ENCODE results near the gene DGKQ. TPM values are rescaled to one million over a fixed set of nuclear protein-coding genes. Genes with fewer than 3 reads are reported as not detected.
"Not testable (repeated sequence)": the region's sequence is repeated elsewhere in the genome, so short reads cannot be mapped to it uniquely, and the experiment has no call there.

Gene DGKQ
- total RNA-seq, 1 experiment from 2014 or later: 12.2 TPM

DNA sequence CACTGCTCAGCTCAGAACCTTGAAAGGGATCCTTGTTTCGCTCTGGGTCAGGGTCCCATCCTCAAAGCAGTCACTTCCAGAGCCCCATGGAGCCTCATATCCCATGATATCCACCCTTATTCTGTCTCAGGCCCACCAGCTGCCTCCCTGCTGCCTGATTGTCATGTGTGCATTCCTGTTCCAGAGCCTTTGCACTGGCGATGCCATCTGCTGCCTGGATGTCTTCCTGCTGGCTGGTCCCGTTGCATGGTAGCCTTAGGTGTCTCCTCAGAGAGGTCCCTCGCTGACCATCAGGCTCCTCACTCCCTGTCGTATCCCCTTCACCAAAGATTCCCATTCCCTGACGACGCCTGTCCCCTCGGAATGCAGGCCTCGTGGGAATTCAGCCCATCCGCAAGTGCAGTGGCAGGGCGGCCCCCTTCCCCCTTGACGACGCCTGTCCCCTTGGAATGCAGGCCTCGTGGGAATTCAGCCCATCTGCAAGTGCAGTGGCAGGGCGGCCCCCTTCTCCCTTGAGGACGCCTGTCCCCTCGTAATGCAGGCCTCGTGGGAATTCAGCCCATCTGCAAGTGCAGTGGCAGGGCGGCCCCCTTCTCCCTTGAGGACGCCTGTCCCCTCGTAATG is 26.0 kb upstream of the DGKQ start:
- H3K27me3 ChIP-seq (ENCODE audit: control insufficient read depth, insufficient read depth, low read length); H3K36me3 ChIP-seq (ENCODE audit: control insufficient read depth, insufficient read depth, low read length); H3K27ac ChIP-seq (ENCODE audit: low read length); in situ Hi-C loops (cut with HindIII; ENCODE audit: low pct_unique_long_range_greater_than_20kb, low sequenced_read_pairs); CTCF ChIA-PET; POLR2A ChIA-PET; BruUV-seq (replicated peaks); H3K4me3 ChIP-seq (ENCODE audit: low read depth in 2 of 2, low read length in 2 of 2); H3K9me3 ChIP-seq (ENCODE audit: control insufficient read depth, insufficient read depth, low read depth, low read length); intact Hi-C loops (cut with micrococcal nuclease; ENCODE audit: unreplicated experiment); DNase-seq (ENCODE audit: low read depth, low spot score); ATAC-seq; H3K4me1 ChIP-seq (ENCODE audit: control insufficient read depth, insufficient read depth, low read length): not testable (repeated sequence)

GRCh38 chr4:998096-998691 is 24.8 kb upstream of the DGKQ start:
- no peaks in the 10 kb centered on the region for H3K36me3 ChIP-seq (ENCODE audit: control insufficient read depth, insufficient read depth, low read length)
- no peaks in the 10 kb centered on the region for H3K9me3 ChIP-seq (ENCODE audit: control insufficient read depth, insufficient read depth, low read depth, low read length)
- ChIA-PET POLR2A (no interaction called here), CTCF (no interaction called here)
- no peak for DNase-seq (ENCODE audit: low read depth, low spot score)
- H3K4me1 ChIP-seq (ENCODE audit: control insufficient read depth, insufficient read depth, low read length): peaks cover 9% of the 10 kb centered on the region
- no peak for ATAC-seq
- H3K4me3 ChIP-seq (ENCODE audit: low read depth in 2 of 2, low read length in 2 of 2): peak overlapping the region in 1 of 2 experiments; percentile 38; a peak in 2 of 4 replicates
- TF ChIP-seq REST (IDR thresholded peaks at IDR 0.05; ENCODE audit: insufficient read depth in 1 of 2, low read depth in 2 of 2, low read length in 1 of 2): no peak
- no peak for TF ChIP-seq CTCF (IDR thresholded peaks at IDR 0.05)
- TF ChIP-seq TCF7L2 (IDR thresholded peaks at IDR 0.05; ENCODE audit: low read depth, low read length): no peak
- TF ChIP-seq POLR2AphosphoS5 (IDR thresholded peaks at IDR 0.05; ENCODE audit: low read depth, low read length): no peak
- TF ChIP-seq SIN3A (IDR thresholded peaks at IDR 0.05; ENCODE audit: borderline replicate concordance, insufficient read depth, low read depth, low read length): no peak
- intact Hi-C loops (cut with micrococcal nuclease; ENCODE audit: unreplicated experiment) (no loop called here), in situ Hi-C loops (cut with HindIII; ENCODE audit: low pct_unique_long_range_greater_than_20kb, low sequenced_read_pairs) (no loop called here)
- BruUV-seq (replicated peaks): no TSS peak
- no peak overlapping the region for H3K27ac ChIP-seq (ENCODE audit: low read length)
- no peaks in the 10 kb centered on the region for H3K27me3 ChIP-seq (ENCODE audit: control insufficient read depth, insufficient read depth, low read length)

DNA sequence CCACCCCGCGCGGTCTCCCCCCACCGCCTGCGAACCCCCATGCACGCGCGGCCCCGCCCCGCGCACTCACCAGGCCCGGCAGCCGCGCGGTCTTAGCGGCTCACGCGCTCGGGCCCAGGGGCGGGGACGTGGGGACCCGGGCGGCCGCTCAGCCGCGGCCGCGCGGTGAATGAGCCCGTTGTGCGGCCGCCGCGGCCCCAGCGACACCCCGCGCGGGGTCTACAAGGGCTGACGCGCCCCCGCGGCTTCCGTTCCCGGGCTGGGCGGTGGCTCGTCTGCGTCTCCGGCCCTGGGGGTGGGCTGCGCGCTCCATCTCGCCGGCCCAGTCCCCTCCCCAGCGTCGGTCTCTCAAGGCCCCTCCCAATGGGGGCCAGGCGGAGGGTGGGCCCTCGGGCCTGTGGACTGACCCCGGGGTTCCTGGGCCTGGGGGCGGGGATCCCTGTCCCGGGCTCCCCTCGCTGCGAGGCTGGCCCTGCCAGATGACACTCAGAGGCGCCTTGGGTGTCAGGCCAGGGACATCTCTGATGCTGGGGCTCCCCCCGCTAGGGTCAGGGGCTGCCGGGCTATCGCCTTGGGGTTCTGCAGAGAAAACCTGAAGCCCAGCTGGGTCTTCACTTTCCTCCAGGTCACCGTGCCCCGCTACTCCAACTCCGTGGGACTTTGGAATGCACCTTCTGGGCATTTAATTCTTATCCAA is 24.2 kb upstream of the DGKQ start:
- ChIA-PET CTCF (no interaction called here), POLR2A (no interaction called here)
- BruUV-seq (replicated peaks): no TSS peak
- TF ChIP-seq CTCF (IDR thresholded peaks at IDR 0.05): no peak
- TF ChIP-seq REST (IDR thresholded peaks at IDR 0.05; ENCODE audit: insufficient read depth in 1 of 2, low read depth in 2 of 2, low read length in 1 of 2): no peak
- no peak for TF ChIP-seq TCF7L2 (IDR thresholded peaks at IDR 0.05; ENCODE audit: low read depth, low read length)
- TF ChIP-seq SIN3A (IDR thresholded peaks at IDR 0.05; ENCODE audit: borderline replicate concordance, insufficient read depth, low read depth, low read length): no peak
- no peak for TF ChIP-seq POLR2AphosphoS5 (IDR thresholded peaks at IDR 0.05; ENCODE audit: low read depth, low read length)
- Histone ChIP-seq H3K9me3 (ENCODE audit: control insufficient read depth, insufficient read depth, low read depth, low read length) (no peaks in the 10 kb centered on the region), H3K27me3 (ENCODE audit: control insufficient read depth, insufficient read depth, low read length) (no peaks in the 10 kb centered on the region), H3K27ac (ENCODE audit: low read length) (no peak overlapping the region), H3K4me1 (ENCODE audit: control insufficient read depth, insufficient read depth, low read length) (peaks cover 14% of the 10 kb centered on the region), H3K36me3 (ENCODE audit: control insufficient read depth, insufficient read depth, low read length) (no peaks in the 10 kb centered on the region), H3K4me3 (ENCODE audit: low read depth in 2 of 2, low read length in 2 of 2) (peak overlapping the region; percentile 34 to 38)
- intact Hi-C loops (cut with micrococcal nuclease; ENCODE audit: unreplicated experiment): no loop called here
- DNase-seq (ENCODE audit: low read depth, low spot score) (no peak), ATAC-seq (peak; percentile 14; the same call in 1 of the 2 replicates)
- in situ Hi-C loops (cut with HindIII; ENCODE audit: low pct_unique_long_range_greater_than_20kb, low sequenced_read_pairs): no loop called here
